ENCODE data around the gene BCL2L14.

Gene BCL2L14

GRCh38 chr12:12036901-12037300, 33.8 kb upstream of the BCL2L14 start:
- Histone ChIP-seq H3K4me3 (ENCODE audit: low read depth, low read length) (no peak overlapping the region), H3K79me2 (ENCODE audit: control insufficient read depth, insufficient read depth, low read length, poor library complexity) (no peaks in the 10 kb centered on the region), H2BK120ac (ENCODE audit: insufficient read depth, low read length, poor library complexity) (no peak overlapping the region), H3K4me1 (ENCODE audit: control insufficient read depth in 1 of 2, insufficient read depth in 2 of 2, low read length in 2 of 2) (peaks cover 3 to 8% of the 10 kb centered on the region in 2 experiments), H3K14ac (ENCODE audit: low read length) (no peak overlapping the region), H4K91ac (ENCODE audit: low read depth, low read length) (no peak overlapping the region), H2BK12ac (ENCODE audit: low read length) (no peak overlapping the region), H3K79me1 (ENCODE audit: low read length) (no peaks in the 10 kb centered on the region), H3K9ac (ENCODE audit: low read length) (no peak overlapping the region), H3K9me3 (ENCODE audit: insufficient read depth, low read depth, low read length) (peaks cover 2% of the 10 kb centered on the region), H3K4me2 (ENCODE audit: low read length) (no peak overlapping the region), H3K23ac (ENCODE audit: low read length) (no peak overlapping the region), H2BK5ac (ENCODE audit: low read depth, low read length, poor library complexity) (no peak overlapping the region), H4K8ac (ENCODE audit: low read depth, low read length) (no peak overlapping the region), H3K27ac (ENCODE audit: low read depth, low read length) (no peak overlapping the region), H3K18ac (ENCODE audit: low read length) (no peak overlapping the region), H2AFZ (ENCODE audit: insufficient read depth, low read length, poor library complexity) (no peak overlapping the region), H3K27me3 (ENCODE audit: insufficient read depth, low read length) (no peaks in the 10 kb centered on the region), H3K4ac (ENCODE audit: low read depth, low read length) (no peak overlapping the region), H2AK5ac (ENCODE audit: low read length) (no peak overlapping the region), H4K12ac (ENCODE audit: low read depth, low read length) (no peak overlapping the region), H3K36me3 (ENCODE audit: control insufficient read depth in 1 of 2, insufficient read depth in 2 of 2, low read length in 2 of 2) (no peaks in the 10 kb centered on the region)
- DNase-seq = no peak

DNA sequence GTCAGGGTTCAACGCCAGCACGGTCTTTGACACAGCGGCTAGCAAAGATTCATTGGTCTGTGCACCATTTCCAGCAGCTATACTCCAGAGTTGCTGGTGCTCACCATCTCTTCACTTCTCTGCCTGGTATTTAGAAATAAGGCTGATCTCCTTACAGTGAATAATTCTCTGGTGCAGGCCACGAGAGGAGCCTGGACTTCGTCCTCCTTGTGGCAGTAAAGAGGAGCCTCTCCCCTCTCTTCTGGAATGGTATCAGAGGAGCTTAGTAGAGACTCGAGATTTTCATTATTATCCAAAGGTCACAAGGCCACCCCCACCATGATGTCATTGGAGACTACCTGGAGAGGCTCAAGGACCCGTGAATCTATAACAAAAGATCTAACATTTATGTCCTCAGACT, 30.8 kb upstream of the BCL2L14 start:
- no peak overlapping the region for H4K8ac ChIP-seq (ENCODE audit: low read depth, low read length)
- no peak overlapping the region for H3K4ac ChIP-seq (ENCODE audit: low read depth, low read length)
- no peak overlapping the region for H2BK120ac ChIP-seq (ENCODE audit: insufficient read depth, low read length, poor library complexity)
- no peak overlapping the region for H3K18ac ChIP-seq (ENCODE audit: low read length)
- WGBS (ENCODE audit: extremely low coverage, insufficient coverage, insufficient read length) = no CpG with 5 or more reads among the region's 7 CpGs
- no peak overlapping the region for H2BK5ac ChIP-seq (ENCODE audit: low read depth, low read length, poor library complexity)
- H3K79me2 ChIP-seq (ENCODE audit: control insufficient read depth, insufficient read depth, low read length, poor library complexity) = no peaks in the 10 kb centered on the region
- no peak overlapping the region for H2AK5ac ChIP-seq (ENCODE audit: low read length)
- H3K27me3 ChIP-seq (ENCODE audit: insufficient read depth, low read length) = no peaks in the 10 kb centered on the region
- H3K4me1 ChIP-seq (ENCODE audit: control insufficient read depth in 1 of 2, insufficient read depth in 2 of 2, low read length in 2 of 2) = peaks cover 0 to 3% of the 10 kb centered on the region in 2 experiments
- no peak overlapping the region for H3K23ac ChIP-seq (ENCODE audit: low read length)
- no peak overlapping the region for H2BK12ac ChIP-seq (ENCODE audit: low read length)
- no peaks in the 10 kb centered on the region for H3K79me1 ChIP-seq (ENCODE audit: low read length)
- no peak overlapping the region for H3K4me2 ChIP-seq (ENCODE audit: low read length)
- H3K14ac ChIP-seq (ENCODE audit: low read length) = no peak overlapping the region
- H4K12ac ChIP-seq (ENCODE audit: low read depth, low read length) = no peak overlapping the region
- no peaks in the 10 kb centered on the region for H3K9me3 ChIP-seq (ENCODE audit: insufficient read depth, low read depth, low read length)
- H3K36me3 ChIP-seq (ENCODE audit: control insufficient read depth in 1 of 2, insufficient read depth in 2 of 2, low read length in 2 of 2) = no peaks in the 10 kb centered on the region
- no peak overlapping the region for H2AFZ ChIP-seq (ENCODE audit: insufficient read depth, low read length, poor library complexity)
- DNase-seq = no peak
- H3K4me3 ChIP-seq (ENCODE audit: low read depth, low read length) = no peak overlapping the region
- no peak overlapping the region for H3K27ac ChIP-seq (ENCODE audit: low read depth, low read length)
- H4K91ac ChIP-seq (ENCODE audit: low read depth, low read length) = no peak overlapping the region
- H3K9ac ChIP-seq (ENCODE audit: low read length) = no peak overlapping the region

DNA sequence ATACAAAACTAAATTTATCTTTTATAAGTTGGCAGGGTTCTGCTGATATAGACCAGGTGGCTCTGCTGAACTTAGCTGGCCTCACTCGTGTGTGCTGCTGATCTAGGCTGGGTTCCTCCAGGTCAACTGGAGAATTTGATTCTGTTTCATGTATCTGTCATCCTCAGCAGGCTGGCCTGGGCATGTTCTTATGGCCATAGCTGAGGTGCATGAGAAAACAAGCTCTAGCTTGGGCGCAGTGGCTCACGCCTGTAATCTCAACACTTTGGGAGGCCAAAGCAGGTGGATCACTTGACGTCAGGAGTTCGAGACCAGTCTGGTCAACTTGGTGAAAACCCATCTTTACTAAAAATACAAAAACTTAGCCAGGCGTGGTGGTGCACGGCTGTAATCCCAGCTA, 24.3 kb upstream of the BCL2L14 start:
- Histone ChIP-seq H3K9ac (ENCODE audit: low read length) (no peak overlapping the region), H3K18ac (ENCODE audit: low read length) (peak overlapping the region; percentile 61), H3K79me1 (ENCODE audit: low read length) (peaks cover 5% of the 10 kb centered on the region), H2AK5ac (ENCODE audit: low read length) (peak overlapping the region; percentile 47), H3K27me3 (ENCODE audit: insufficient read depth, low read length) (no peaks in the 10 kb centered on the region), H3K4me2 (ENCODE audit: low read length) (no peak overlapping the region), H2AFZ (ENCODE audit: insufficient read depth, low read length, poor library complexity) (no peak overlapping the region), H3K27ac (ENCODE audit: low read depth, low read length) (no peak overlapping the region), H2BK12ac (ENCODE audit: low read length) (peak overlapping the region; percentile 43), H3K4ac (ENCODE audit: low read depth, low read length) (peak overlapping the region; percentile 10), H4K8ac (ENCODE audit: low read depth, low read length) (no peak overlapping the region), H3K4me1 (ENCODE audit: control insufficient read depth in 1 of 2, insufficient read depth in 2 of 2, low read length in 2 of 2) (peaks cover 4 to 7% of the 10 kb centered on the region in 2 experiments), H4K12ac (ENCODE audit: low read depth, low read length) (peak overlapping the region; percentile 36), H3K23ac (ENCODE audit: low read length) (no peak overlapping the region), H3K36me3 (ENCODE audit: control insufficient read depth in 1 of 2, insufficient read depth in 2 of 2, low read length in 2 of 2) (no peaks in the 10 kb centered on the region), H4K91ac (ENCODE audit: low read depth, low read length) (peak overlapping the region; percentile 88), H3K9me3 (ENCODE audit: insufficient read depth, low read depth, low read length) (no peaks in the 10 kb centered on the region), H2BK5ac (ENCODE audit: low read depth, low read length, poor library complexity) (peak overlapping the region; percentile 71), H2BK120ac (ENCODE audit: insufficient read depth, low read length, poor library complexity) (peak overlapping the region; percentile 81), H3K4me3 (ENCODE audit: low read depth, low read length) (no peak overlapping the region), H3K79me2 (ENCODE audit: control insufficient read depth, insufficient read depth, low read length, poor library complexity) (no peaks in the 10 kb centered on the region), H3K14ac (ENCODE audit: low read length) (peak overlapping the region; percentile 39)
- no peak for DNase-seq
- WGBS (ENCODE audit: extremely low coverage, insufficient coverage, insufficient read length) = no CpG with 5 or more reads among the region's 7 CpGs

GRCh38 chr12:12047682-12048081, 23.1 kb upstream of the BCL2L14 start:
- no CpG with 5 or more reads among the region's 3 CpGs for WGBS (ENCODE audit: extremely low coverage, insufficient coverage, insufficient read length)
- H3K14ac ChIP-seq (ENCODE audit: low read length) = no peak overlapping the region
- H3K4me3 ChIP-seq (ENCODE audit: low read depth, low read length) = peak overlapping the region; percentile 30
- H3K23ac ChIP-seq (ENCODE audit: low read length) = peak overlapping the region; percentile 2
- no peak overlapping the region for H2BK12ac ChIP-seq (ENCODE audit: low read length)
- no peak overlapping the region for H4K12ac ChIP-seq (ENCODE audit: low read depth, low read length)
- no peak overlapping the region for H3K4me2 ChIP-seq (ENCODE audit: low read length)
- H3K79me2 ChIP-seq (ENCODE audit: control insufficient read depth, insufficient read depth, low read length, poor library complexity) = no peaks in the 10 kb centered on the region
- no peaks in the 10 kb centered on the region for H3K36me3 ChIP-seq (ENCODE audit: control insufficient read depth in 1 of 2, insufficient read depth in 2 of 2, low read length in 2 of 2)
- H2BK120ac ChIP-seq (ENCODE audit: insufficient read depth, low read length, poor library complexity) = no peak overlapping the region
- peaks cover 4 to 7% of the 10 kb centered on the region in 2 experiments for H3K4me1 ChIP-seq (ENCODE audit: control insufficient read depth in 1 of 2, insufficient read depth in 2 of 2, low read length in 2 of 2)
- no peak overlapping the region for H2AFZ ChIP-seq (ENCODE audit: insufficient read depth, low read length, poor library complexity)
- H2AK5ac ChIP-seq (ENCODE audit: low read length) = no peak overlapping the region
- H3K18ac ChIP-seq (ENCODE audit: low read length) = no peak overlapping the region
- H2BK5ac ChIP-seq (ENCODE audit: low read depth, low read length, poor library complexity) = no peak overlapping the region
- H3K27me3 ChIP-seq (ENCODE audit: insufficient read depth, low read length) = no peaks in the 10 kb centered on the region
- no peak overlapping the region for H4K91ac ChIP-seq (ENCODE audit: low read depth, low read length)
- H4K8ac ChIP-seq (ENCODE audit: low read depth, low read length) = no peak overlapping the region
- no peak overlapping the region for H3K27ac ChIP-seq (ENCODE audit: low read depth, low read length)
- peaks cover 5% of the 10 kb centered on the region for H3K79me1 ChIP-seq (ENCODE audit: low read length)
- no peak for DNase-seq
- H3K9ac ChIP-seq (ENCODE audit: low read length) = no peak overlapping the region
- no peaks in the 10 kb centered on the region for H3K9me3 ChIP-seq (ENCODE audit: insufficient read depth, low read depth, low read length)
- H3K4ac ChIP-seq (ENCODE audit: low read depth, low read length) = no peak overlapping the region
